ENCODE data around the gene IGFBP6.
A peak's percentile ranks its signal among the peaks of the same experiment; 100 is the strongest.

IGFBP6 gene

DNA sequence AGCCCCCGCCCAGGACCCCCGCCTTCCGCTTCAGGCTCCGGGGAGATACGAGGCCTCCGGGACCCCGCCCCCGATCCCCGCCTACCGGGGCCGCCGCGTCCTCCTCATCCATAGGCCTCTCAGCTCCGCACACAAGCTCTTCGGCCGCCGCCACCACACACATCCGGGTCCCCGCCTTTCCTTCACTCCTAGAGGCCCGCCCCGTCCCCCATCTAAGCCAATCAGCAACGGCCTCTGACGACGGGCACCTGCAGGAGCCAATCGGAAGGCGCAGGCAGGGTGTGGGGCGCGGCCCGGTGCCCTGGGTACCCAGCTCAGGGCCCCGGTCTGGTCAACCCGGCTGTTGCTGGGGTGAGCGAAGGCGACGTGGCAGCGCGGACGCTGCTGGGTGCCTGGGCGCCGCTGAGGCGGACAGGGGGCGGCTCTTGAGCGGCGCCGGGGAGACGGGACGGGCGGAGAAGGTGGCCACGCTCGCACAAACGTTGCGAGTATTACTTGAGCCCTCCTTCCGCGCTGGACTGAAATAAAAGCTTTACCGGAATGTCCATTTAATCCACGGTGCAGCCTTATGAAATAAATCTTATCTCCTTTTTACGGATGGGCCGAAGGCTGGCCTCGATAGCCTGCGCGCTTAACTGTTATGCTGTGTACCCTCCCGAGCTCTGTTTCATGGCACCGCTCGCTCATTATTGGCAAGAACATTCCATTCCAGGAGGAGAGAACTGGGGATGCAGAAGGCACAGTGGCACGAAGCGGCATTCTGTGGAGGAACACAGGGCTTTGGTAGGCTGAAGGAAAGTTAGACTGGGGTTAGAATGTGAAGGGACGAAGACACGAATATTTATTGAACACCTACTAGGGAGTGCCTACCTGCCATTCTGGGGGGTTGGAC is 18.0 kb upstream of the IGFBP6 start, which contains the start of gene SPRYD3:
Gene SPRYD3, minus strand, starts transcription at position 165 of the 892 bp plus-strand sequence. Its CDS starts 57 bp downstream, at position 108.
- TF ChIP-seq, protein P1, sequence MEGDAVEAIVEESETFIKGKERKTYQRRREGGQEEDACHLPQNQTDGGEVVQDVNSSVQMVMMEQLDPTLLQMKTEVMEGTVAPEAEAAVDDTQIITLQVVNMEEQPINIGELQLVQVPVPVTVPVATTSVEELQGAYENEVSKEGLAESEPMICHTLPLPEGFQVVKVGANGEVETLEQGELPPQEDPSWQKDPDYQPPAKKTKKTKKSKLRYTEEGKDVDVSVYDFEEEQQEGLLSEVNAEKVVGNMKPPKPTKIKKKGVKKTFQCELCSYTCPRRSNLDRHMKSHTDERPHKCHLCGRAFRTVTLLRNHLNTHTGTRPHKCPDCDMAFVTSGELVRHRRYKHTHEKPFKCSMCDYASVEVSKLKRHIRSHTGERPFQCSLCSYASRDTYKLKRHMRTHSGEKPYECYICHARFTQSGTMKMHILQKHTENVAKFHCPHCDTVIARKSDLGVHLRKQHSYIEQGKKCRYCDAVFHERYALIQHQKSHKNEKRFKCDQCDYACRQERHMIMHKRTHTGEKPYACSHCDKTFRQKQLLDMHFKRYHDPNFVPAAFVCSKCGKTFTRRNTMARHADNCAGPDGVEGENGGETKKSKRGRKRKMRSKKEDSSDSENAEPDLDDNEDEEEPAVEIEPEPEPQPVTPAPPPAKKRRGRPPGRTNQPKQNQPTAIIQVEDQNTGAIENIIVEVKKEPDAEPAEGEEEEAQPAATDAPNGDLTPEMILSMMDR (IDR thresholded peaks at IDR 0.05; ENCODE audit: insufficient read depth, low read depth, low read length, missing control alignments) = no peak
- peak; percentile 96 for DNase-seq (ENCODE audit: low read depth)
- H3K4me3 ChIP-seq (ENCODE audit: low read length) = peak within 1 kb of the TSS; percentile 68

DNA sequence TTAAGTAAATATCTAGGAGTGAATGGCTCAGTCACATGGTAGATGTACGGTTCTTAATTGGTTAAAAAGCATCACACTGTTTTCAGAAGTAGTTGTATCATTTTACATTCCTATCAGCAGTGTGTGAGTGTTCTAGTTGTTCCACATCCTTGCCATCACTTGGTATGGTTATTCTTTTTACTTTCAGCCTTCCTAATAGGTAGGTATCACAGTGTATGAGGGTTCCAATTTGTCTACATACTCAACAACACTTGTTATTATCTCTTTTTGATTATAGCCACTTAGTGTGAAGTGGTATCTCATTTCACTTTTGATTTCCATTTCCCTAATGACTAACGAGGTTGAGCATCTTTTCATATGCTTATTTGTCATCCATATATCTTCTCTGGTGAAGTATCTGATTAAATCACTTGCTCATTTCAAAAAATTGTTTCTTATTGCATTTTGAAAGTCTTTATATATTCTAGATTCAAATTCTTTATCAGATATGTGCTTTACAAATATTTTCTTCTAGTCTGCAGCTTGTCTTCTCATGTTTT is 14.8 kb upstream of the IGFBP6 start:
- TF ChIP-seq, protein P1 (IDR thresholded peaks at IDR 0.05; ENCODE audit: insufficient read depth, low read depth, low read length, missing control alignments) = no peak
- no peak for DNase-seq (ENCODE audit: low read depth)
- H3K4me3 ChIP-seq (ENCODE audit: low read length) = no peak overlapping the region

DNA sequence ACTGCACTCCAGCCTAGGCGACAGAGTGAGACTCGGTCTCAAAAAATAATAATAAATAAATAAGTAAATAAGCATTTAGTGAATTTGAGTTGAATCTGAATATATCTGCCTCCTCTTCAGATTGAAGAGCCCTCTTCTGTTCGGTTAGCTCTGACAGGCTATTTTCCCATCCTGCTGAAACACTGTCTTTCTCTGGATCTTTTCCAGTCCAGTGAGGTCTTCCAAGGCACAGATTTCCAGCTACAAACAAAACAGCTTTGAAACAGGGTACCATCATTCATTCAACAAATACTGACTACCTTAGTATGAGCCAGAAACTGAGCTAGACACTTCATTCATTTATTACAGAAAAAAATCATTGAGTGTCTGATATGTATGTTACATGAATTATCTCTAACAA is 11.1 kb upstream of the IGFBP6 start:
- TF ChIP-seq, protein P1 (IDR thresholded peaks at IDR 0.05; ENCODE audit: insufficient read depth, low read depth, low read length, missing control alignments) = no peak
- DNase-seq (ENCODE audit: low read depth) = no peak
- no peak overlapping the region for H3K4me3 ChIP-seq (ENCODE audit: low read length)

DNA sequence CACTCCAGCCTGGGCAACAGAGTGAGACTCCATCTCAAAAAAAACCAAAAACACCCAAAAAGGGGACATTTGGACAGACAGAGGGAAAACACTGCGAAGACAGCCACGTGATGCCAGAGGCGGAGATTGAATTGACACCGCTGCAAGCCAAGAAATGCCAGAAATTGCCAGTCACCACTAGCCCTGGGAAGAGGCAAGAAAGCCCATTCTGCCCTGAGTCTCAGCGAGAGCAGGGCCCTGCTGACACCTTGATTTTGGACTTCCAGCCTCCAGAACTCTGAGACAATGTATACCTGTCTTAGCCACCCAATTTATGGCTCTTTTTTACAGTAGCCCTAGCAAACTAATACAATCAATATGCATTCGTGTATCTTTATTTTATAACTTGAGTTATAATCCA is 7.4 kb upstream of the IGFBP6 start:
- TF ChIP-seq, protein P1 (IDR thresholded peaks at IDR 0.05; ENCODE audit: insufficient read depth, low read depth, low read length, missing control alignments) = no peak

DNA sequence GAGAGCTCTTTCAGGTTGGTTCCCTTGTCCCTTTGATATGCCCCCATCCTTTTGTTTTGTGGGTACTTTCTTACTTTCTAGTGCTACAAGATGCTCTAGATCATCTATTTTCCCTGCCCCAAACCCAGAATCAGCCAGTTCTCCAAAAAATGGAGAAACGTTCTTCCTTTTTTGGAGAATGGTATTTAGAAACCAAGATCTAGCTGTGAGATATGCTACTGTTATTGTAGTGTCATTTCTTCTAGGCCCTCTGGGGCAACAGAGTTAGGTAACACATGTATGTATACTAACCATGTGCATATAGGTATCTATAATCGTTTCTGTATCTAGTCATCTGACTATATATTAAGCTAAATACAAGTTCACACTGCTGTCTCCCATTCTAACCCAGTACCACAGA is 6.9 kb upstream of the IGFBP6 start:
- TF ChIP-seq, protein P1 (IDR thresholded peaks at IDR 0.05; ENCODE audit: insufficient read depth, low read depth, low read length, missing control alignments) = no peak
- no peak overlapping the region for H3K4me3 ChIP-seq (ENCODE audit: low read length)
- no peak for DNase-seq (ENCODE audit: low read depth)

More for the DNA sequence above, 7.4 kb upstream of the IGFBP6 start:
- no peak overlapping the region for H3K4me3 ChIP-seq (ENCODE audit: low read length)
- DNase-seq (ENCODE audit: low read depth) = no peak

DNA sequence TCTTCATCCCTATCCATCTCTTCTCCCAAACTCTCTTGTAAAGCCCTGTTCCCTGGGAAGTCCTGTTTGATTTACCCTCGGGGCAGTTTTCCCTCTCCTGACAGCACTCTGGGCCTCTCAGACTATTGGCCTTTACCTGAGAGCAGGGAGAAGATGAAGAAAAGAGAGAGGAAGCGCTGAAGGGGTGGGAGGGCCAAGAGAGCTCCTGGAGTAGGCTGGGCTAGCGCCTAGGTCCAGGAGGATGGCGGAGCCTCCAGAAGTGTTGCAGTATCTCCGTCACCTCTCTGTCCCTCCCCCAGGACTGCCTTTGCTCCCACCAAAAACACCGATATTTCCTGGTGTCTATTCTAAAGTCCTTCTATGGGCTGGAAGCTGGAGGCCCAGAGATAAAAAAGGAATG is 5.7 kb upstream of the IGFBP6 start:
- no peak overlapping the region for H3K4me3 ChIP-seq (ENCODE audit: low read length)
- TF ChIP-seq, protein P1 (IDR thresholded peaks at IDR 0.05; ENCODE audit: insufficient read depth, low read depth, low read length, missing control alignments) = no peak
- DNase-seq (ENCODE audit: low read depth) = no peak

Data from epithelial cell of esophagus (primary cell).